Uterus (tissue), 2 donors: ENCODE measurements around the gene TRUB2.

Experiments used
- POLR2A ChIP-seq, 2 donors: fragments of 450-650 bp; IDR thresholded peaks; one replicate each; pipeline ENCODE4 v1.6.1; 2016; ENCODE audit warnings: antibody characterized with exemption in 2 of 2, mild to moderate bottlenecking in 1 of 2, moderate library complexity in 1 of 2
- TF ChIP-seq, protein P1 (sequence below), 4 experiments: fragments of 200-600 bp in 2 of 4; fragments of 450-650 bp in 2 of 4; sonication (generic) in 2 of 4; IDR thresholded peaks; one replicate each; pipeline ENCODE4 v1.5.1; 2016 to 2019; ENCODE audit warnings: antibody characterized with exemption in 4 of 4, mild to moderate bottlenecking in 2 of 4, moderate library complexity in 1 of 4

- TF ChIP-seq, protein P1, sequence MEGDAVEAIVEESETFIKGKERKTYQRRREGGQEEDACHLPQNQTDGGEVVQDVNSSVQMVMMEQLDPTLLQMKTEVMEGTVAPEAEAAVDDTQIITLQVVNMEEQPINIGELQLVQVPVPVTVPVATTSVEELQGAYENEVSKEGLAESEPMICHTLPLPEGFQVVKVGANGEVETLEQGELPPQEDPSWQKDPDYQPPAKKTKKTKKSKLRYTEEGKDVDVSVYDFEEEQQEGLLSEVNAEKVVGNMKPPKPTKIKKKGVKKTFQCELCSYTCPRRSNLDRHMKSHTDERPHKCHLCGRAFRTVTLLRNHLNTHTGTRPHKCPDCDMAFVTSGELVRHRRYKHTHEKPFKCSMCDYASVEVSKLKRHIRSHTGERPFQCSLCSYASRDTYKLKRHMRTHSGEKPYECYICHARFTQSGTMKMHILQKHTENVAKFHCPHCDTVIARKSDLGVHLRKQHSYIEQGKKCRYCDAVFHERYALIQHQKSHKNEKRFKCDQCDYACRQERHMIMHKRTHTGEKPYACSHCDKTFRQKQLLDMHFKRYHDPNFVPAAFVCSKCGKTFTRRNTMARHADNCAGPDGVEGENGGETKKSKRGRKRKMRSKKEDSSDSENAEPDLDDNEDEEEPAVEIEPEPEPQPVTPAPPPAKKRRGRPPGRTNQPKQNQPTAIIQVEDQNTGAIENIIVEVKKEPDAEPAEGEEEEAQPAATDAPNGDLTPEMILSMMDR (IDR thresholded peaks at IDR 0.05), result no peak
- TF ChIP-seq POLR2A (IDR thresholded peaks at IDR 0.05), result no peak
These were observed 45.5 kb downstream of the TRUB2 start for GRCh38 chr9:128276574-128277270.
